Measurements from ENCODE around the gene TBC1D22B. TPM values are rescaled to one million over a fixed set of nuclear protein-coding genes. Genes with fewer than 3 reads are reported as not detected.

Gene TBC1D22B
- polyA plus RNA-seq, 3 donors = 3.9 to 5.0 (median 4.9) TPM

DNA sequence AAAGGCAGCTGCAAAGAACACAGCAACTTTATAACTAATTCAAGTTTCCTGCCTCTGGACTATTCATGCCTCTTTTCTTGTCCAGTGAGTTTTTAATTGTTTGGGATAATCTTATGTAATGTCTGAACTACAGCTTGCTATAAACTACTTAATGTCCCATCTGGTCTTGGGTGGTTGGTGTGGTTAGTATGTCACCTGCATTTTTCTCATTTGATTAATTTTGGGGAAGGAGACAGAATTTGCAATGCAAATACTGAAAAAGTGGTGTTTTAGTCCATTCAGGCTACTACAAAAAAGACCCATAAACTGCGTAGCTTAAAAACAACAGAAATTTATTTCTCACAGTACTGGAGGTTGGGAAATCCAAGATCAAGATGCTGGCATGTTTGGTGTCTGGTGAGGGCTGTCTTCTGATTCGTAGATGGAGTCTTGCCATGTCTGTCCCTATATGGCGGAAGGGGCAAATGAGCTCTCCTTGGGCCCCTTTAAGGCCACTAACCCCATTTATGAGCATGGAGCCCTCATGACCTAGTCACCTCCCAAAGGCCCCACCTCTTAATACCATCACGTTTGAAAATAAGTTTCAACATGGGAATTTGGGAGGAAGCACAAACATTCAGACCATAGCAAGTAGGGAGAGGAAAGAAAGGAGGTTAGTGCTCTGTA, 118.6 kb downstream of the TBC1D22B start:
- Histone ChIP-seq H2AFZ (ENCODE audit: insufficient read depth, low read depth, low read length, poor library complexity, severe bottlenecking) (no peak overlapping the region), H3K9ac (ENCODE audit: insufficient read depth, low read length, poor library complexity, severe bottlenecking) (no peak overlapping the region), H3K27me3 (ENCODE audit: control insufficient read depth in 2 of 2, insufficient read depth in 2 of 2, low read length in 2 of 2) (no peaks in the 10 kb centered on the region), H3K9me3 (replicated peaks in 1 of 2; ENCODE audit: control insufficient read depth in 1 of 2, insufficient read depth in 1 of 2, low read length in 2 of 2) (no peaks in the 10 kb centered on the region), H3K4me3 (replicated peaks in 1 of 3; ENCODE audit: low read depth in 2 of 3, low read length in 3 of 3) (no peak overlapping the region), H3K27ac (ENCODE audit: low read depth in 1 of 2, low read length in 2 of 2) (no peak overlapping the region), H3K4me1 (ENCODE audit: control insufficient read depth in 1 of 2, insufficient read depth in 2 of 2, low read length in 2 of 2) (no peaks in the 10 kb centered on the region), H3K79me2 (ENCODE audit: insufficient read depth, low read length) (no peaks in the 10 kb centered on the region), H3K4me2 (replicated peaks; ENCODE audit: extremely low read depth, low read length, poor library complexity, severe bottlenecking) (no peak overlapping the region), H3K36me3 (replicated peaks in 1 of 2; ENCODE audit: control insufficient read depth in 1 of 2, insufficient read depth in 2 of 2, low read length in 2 of 2) (peaks cover 42 to 86% of the 10 kb centered on the region in 2 donors), H4K20me1 (ENCODE audit: insufficient read depth, low read length) (no peaks in the 10 kb centered on the region)
- Mint-ChIP-seq H3K36me3 (peaks cover 62 to 88% of the 10 kb centered on the region in 2 donors), H3K9me3 (no peaks in the 10 kb centered on the region), H3K4me1 (no peaks in the 10 kb centered on the region), H3K27ac (peak overlapping the region in 1 of 7 donors; percentile 36), H3K4me3 (no peak overlapping the region), H3K27me3 (ENCODE audit: low read depth in 3 of 3) (no peaks in the 10 kb centered on the region)
- no peak for DNase-seq
- no CpG with 5 or more reads among the region's 4 CpGs for WGBS (ENCODE audit: insufficient coverage)
- TF ChIP-seq, protein P1, sequence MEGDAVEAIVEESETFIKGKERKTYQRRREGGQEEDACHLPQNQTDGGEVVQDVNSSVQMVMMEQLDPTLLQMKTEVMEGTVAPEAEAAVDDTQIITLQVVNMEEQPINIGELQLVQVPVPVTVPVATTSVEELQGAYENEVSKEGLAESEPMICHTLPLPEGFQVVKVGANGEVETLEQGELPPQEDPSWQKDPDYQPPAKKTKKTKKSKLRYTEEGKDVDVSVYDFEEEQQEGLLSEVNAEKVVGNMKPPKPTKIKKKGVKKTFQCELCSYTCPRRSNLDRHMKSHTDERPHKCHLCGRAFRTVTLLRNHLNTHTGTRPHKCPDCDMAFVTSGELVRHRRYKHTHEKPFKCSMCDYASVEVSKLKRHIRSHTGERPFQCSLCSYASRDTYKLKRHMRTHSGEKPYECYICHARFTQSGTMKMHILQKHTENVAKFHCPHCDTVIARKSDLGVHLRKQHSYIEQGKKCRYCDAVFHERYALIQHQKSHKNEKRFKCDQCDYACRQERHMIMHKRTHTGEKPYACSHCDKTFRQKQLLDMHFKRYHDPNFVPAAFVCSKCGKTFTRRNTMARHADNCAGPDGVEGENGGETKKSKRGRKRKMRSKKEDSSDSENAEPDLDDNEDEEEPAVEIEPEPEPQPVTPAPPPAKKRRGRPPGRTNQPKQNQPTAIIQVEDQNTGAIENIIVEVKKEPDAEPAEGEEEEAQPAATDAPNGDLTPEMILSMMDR (IDR thresholded peaks at IDR 0.05) = no peak
- intact Hi-C loops (cut with micrococcal nuclease) = no loop called here

DNA sequence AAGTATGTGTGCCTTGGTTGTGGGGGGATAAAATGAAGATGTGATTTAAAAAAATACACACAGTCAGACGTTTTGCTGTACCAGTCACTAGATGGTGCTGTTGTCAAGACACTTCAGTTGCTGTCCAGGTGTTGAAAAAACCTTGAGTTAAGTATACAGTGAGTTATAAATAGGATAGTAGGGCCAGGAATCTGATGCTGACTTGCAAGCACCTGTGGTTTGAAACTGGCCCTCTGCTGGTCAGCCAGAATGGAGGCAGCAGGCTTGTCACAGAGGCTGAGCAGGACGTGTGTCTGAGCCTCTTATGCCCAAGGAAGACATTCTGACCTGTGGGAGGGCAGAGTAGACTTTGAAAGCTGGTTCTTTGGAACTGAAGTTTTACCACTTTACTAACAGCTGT, 124.0 kb downstream of the TBC1D22B start:
- no peaks in the 10 kb centered on the region for H3K4me1 Mint-ChIP-seq
- no peaks in the 10 kb centered on the region for H3K4me1 ChIP-seq (ENCODE audit: control insufficient read depth in 1 of 2, insufficient read depth in 2 of 2, low read length in 2 of 2)
- peaks cover 32 to 92% of the 10 kb centered on the region in 2 donors for H3K36me3 ChIP-seq (replicated peaks in 1 of 2; ENCODE audit: control insufficient read depth in 1 of 2, insufficient read depth in 2 of 2, low read length in 2 of 2)
- H3K4me3 Mint-ChIP-seq = no peak overlapping the region
- no peak overlapping the region for H3K27ac Mint-ChIP-seq
- no peaks in the 10 kb centered on the region for H3K79me2 ChIP-seq (ENCODE audit: insufficient read depth, low read length)
- peak in 2 of 3 donors; percentile 3 to 15 for DNase-seq
- peaks cover 53 to 90% of the 10 kb centered on the region in 2 donors for H3K36me3 Mint-ChIP-seq
- H3K27ac ChIP-seq (ENCODE audit: low read depth in 1 of 2, low read length in 2 of 2) = no peak overlapping the region
- H3K9me3 ChIP-seq (replicated peaks in 1 of 2; ENCODE audit: control insufficient read depth in 1 of 2, insufficient read depth in 1 of 2, low read length in 2 of 2) = no peaks in the 10 kb centered on the region
- no peak overlapping the region for H3K9ac ChIP-seq (ENCODE audit: insufficient read depth, low read length, poor library complexity, severe bottlenecking)
- intact Hi-C loops (cut with micrococcal nuclease) = no loop called here
- H3K9me3 Mint-ChIP-seq = no peaks in the 10 kb centered on the region
- no peaks in the 10 kb centered on the region for H3K27me3 ChIP-seq (ENCODE audit: control insufficient read depth in 2 of 2, insufficient read depth in 2 of 2, low read length in 2 of 2)
- no peak overlapping the region for H2AFZ ChIP-seq (ENCODE audit: insufficient read depth, low read depth, low read length, poor library complexity, severe bottlenecking)
- H3K4me3 ChIP-seq (replicated peaks in 1 of 3; ENCODE audit: low read depth in 2 of 3, low read length in 3 of 3) = no peak overlapping the region
- 63% methylated on average over 2 of the region's 2 CpGs for WGBS (ENCODE audit: insufficient coverage)
- TF ChIP-seq, protein P1 (IDR thresholded peaks at IDR 0.05) = peak; percentile 60
- no peaks in the 10 kb centered on the region for H3K27me3 Mint-ChIP-seq (ENCODE audit: low read depth in 3 of 3)
- H3K4me2 ChIP-seq (replicated peaks; ENCODE audit: extremely low read depth, low read length, poor library complexity, severe bottlenecking) = no peak overlapping the region
- H4K20me1 ChIP-seq (ENCODE audit: insufficient read depth, low read length) = no peaks in the 10 kb centered on the region

Small RNAs within 50 kb of the gene (small RNA-seq; reads per million reads assigned to genes)
- gene AL096712.1 (ENCODE audit: insufficient read length, low read depth) (not detected), gene RN7SL273P (ENCODE audit: insufficient read length, low read depth) (not detected)

Other genes starting within 250 kb of the TBC1D22B start
- 10 to 100 TPM; 20.5 to 25.0 (median 24.4) TPM for gene PIM1, start 87.6 kb upstream of the TBC1D22B start, polyA plus RNA-seq
- under 1 TPM in 2 of 3 donors, not detected in 1; 0.09 to 0.29 TPM for gene TMEM217, start 372 bp downstream of the TBC1D22B start, polyA plus RNA-seq
- 1 to 10 TPM; 4.2 to 4.9 (median 4.7) TPM for gene RNF8, start 96.2 kb downstream of the TBC1D22B start, polyA plus RNA-seq
- gene CMTR1, start 175.4 kb downstream of the TBC1D22B start, polyA plus RNA-seq = 10 to 100 TPM; 12.0 to 32.3 (median 15.3) TPM
- gene CCDC167, start 242.1 kb downstream of the TBC1D22B start, polyA plus RNA-seq = 10 to 100 TPM; 12.5 to 22.9 (median 20.7) TPM